ENCODE data around the gene MTREX.

The MTREX gene

GRCh38 chr5:55307383-55308253 lies at the start of gene MTREX, which contains the start of gene DHX29:
TSS of gene MTREX (plus strand) at chr5:55307989. CDS start at chr5:55308014, 25 bp downstream.
TSS of gene DHX29 (minus strand) at chr5:55307694. CDS start at chr5:55307573, 121 bp downstream.
- Mint-ChIP-seq H3K36me3 (peaks cover 7% of the 10 kb centered on the region), H3K4me3 (no peak within 1 kb of the TSS), H3K27ac (no peak within 1 kb of the TSS), H3K9me3 (no peaks in the 10 kb centered on the region), H3K27me3 (no peaks in the 10 kb centered on the region), H3K4me1 (peaks cover 15% of the 10 kb centered on the region)
- peak; percentile 84 to 91 for DNase-seq (ENCODE audit: low spot score in 2 of 2)
- ATAC-seq (ENCODE audit: low read depth): peak; percentile 88

- ATAC-seq (ENCODE audit: low read depth) (no peak), DNase-seq (ENCODE audit: low spot score in 2 of 2) (no peak)
- Mint-ChIP-seq H3K4me1 (no peaks in the 10 kb centered on the region), H3K27ac (no peak overlapping the region), H3K9me3 (no peaks in the 10 kb centered on the region), H3K36me3 (peaks cover 27% of the 10 kb centered on the region), H3K4me3 (no peak overlapping the region), H3K27me3 (no peaks in the 10 kb centered on the region)
These were observed 49.5 kb upstream of the MTREX start for GRCh38 chr5:55258339-55258738.

GRCh38 chr5:55276771-55277170 lies 31.0 kb upstream of the MTREX start:
- no peak for DNase-seq (ENCODE audit: low spot score in 2 of 2)
- Mint-ChIP-seq H3K36me3 (peaks cover 27% of the 10 kb centered on the region), H3K4me1 (no peaks in the 10 kb centered on the region), H3K4me3 (no peak overlapping the region), H3K27ac (no peak overlapping the region), H3K27me3 (no peaks in the 10 kb centered on the region), H3K9me3 (no peaks in the 10 kb centered on the region)
- ATAC-seq (ENCODE audit: low read depth): no peak

- Mint-ChIP-seq H3K27me3 (no peaks in the 10 kb centered on the region), H3K4me3 (no peak overlapping the region), H3K4me1 (no peaks in the 10 kb centered on the region), H3K36me3 (peaks cover 29% of the 10 kb centered on the region), H3K27ac (no peak overlapping the region), H3K9me3 (no peaks in the 10 kb centered on the region)
- no peak for DNase-seq (ENCODE audit: low spot score in 2 of 2)
- no peak for ATAC-seq (ENCODE audit: low read depth)
These were observed 29.0 kb upstream of the MTREX start for GRCh38 chr5:55278778-55279177.

- ATAC-seq (ENCODE audit: low read depth) (no peak), DNase-seq (ENCODE audit: low spot score in 2 of 2) (no peak)
- no peaks in the 10 kb centered on the region for H3K27me3 Mint-ChIP-seq
- H3K4me3 Mint-ChIP-seq: no peak overlapping the region
- H3K9me3 Mint-ChIP-seq: no peaks in the 10 kb centered on the region
- H3K4me1 Mint-ChIP-seq: no peaks in the 10 kb centered on the region
- peaks cover 33% of the 10 kb centered on the region for H3K36me3 Mint-ChIP-seq
- no peak overlapping the region for H3K27ac Mint-ChIP-seq
These were observed 21.3 kb upstream of the MTREX start for GRCh38 chr5:55286411-55286933.

GRCh38 chr5:55289808-55290207 lies 18.0 kb upstream of the MTREX start:
- H3K27me3 Mint-ChIP-seq: no peaks in the 10 kb centered on the region
- H3K27ac Mint-ChIP-seq: no peak overlapping the region
- peaks cover 3% of the 10 kb centered on the region for H3K4me1 Mint-ChIP-seq
- H3K9me3 Mint-ChIP-seq: no peaks in the 10 kb centered on the region
- H3K4me3 Mint-ChIP-seq: no peak overlapping the region
- peaks cover 45% of the 10 kb centered on the region for H3K36me3 Mint-ChIP-seq
- ATAC-seq (ENCODE audit: low read depth): no peak
- DNase-seq (ENCODE audit: low spot score in 2 of 2): no peak

GRCh38 chr5:55290991-55291390 lies 16.8 kb upstream of the MTREX start:
- Mint-ChIP-seq H3K27me3 (no peaks in the 10 kb centered on the region), H3K9me3 (no peaks in the 10 kb centered on the region), H3K4me1 (peaks cover 3% of the 10 kb centered on the region), H3K27ac (no peak overlapping the region), H3K4me3 (no peak overlapping the region), H3K36me3 (peaks cover 45% of the 10 kb centered on the region)
- DNase-seq (ENCODE audit: low spot score in 2 of 2) (no peak), ATAC-seq (ENCODE audit: low read depth) (no peak)

- Mint-ChIP-seq H3K27ac (no peak overlapping the region), H3K27me3 (no peaks in the 10 kb centered on the region), H3K4me1 (peaks cover 7% of the 10 kb centered on the region), H3K9me3 (no peaks in the 10 kb centered on the region), H3K4me3 (no peak overlapping the region), H3K36me3 (peaks cover 41% of the 10 kb centered on the region)
- DNase-seq (ENCODE audit: low spot score in 2 of 2) (no peak), ATAC-seq (ENCODE audit: low read depth) (no peak)
These were observed 12.9 kb upstream of the MTREX start for GRCh38 chr5:55294935-55295334.

GRCh38 chr5:55300890-55301289 lies 6.9 kb upstream of the MTREX start:
- no peak overlapping the region for H3K4me3 Mint-ChIP-seq
- no peak for ATAC-seq (ENCODE audit: low read depth)
- H3K36me3 Mint-ChIP-seq: peaks cover 8% of the 10 kb centered on the region
- H3K9me3 Mint-ChIP-seq: no peaks in the 10 kb centered on the region
- no peak overlapping the region for H3K27ac Mint-ChIP-seq
- no peak for DNase-seq (ENCODE audit: low spot score in 2 of 2)
- no peaks in the 10 kb centered on the region for H3K27me3 Mint-ChIP-seq
- H3K4me1 Mint-ChIP-seq: peaks cover 10% of the 10 kb centered on the region

GRCh38 chr5:55303238-55303690 lies 4.5 kb upstream of the MTREX start:
- Mint-ChIP-seq H3K4me1 (peaks cover 10% of the 10 kb centered on the region), H3K27me3 (no peaks in the 10 kb centered on the region), H3K27ac (peak overlapping the region; percentile 26), H3K9me3 (no peaks in the 10 kb centered on the region), H3K4me3 (no peak overlapping the region), H3K36me3 (peaks cover 4% of the 10 kb centered on the region)
- no peak for DNase-seq (ENCODE audit: low spot score in 2 of 2)
- ATAC-seq (ENCODE audit: low read depth): no peak

GRCh38 chr5:55304584-55304983 lies 3.2 kb upstream of the MTREX start:
- peaks cover 7% of the 10 kb centered on the region for H3K4me1 Mint-ChIP-seq

GRCh38 chr5:55305345-55305744 lies 2.4 kb upstream of the MTREX start:
- no peak overlapping the region for H3K4me3 Mint-ChIP-seq
- H3K36me3 Mint-ChIP-seq: peaks cover 2% of the 10 kb centered on the region
- H3K9me3 Mint-ChIP-seq: no peaks in the 10 kb centered on the region
- ATAC-seq (ENCODE audit: low read depth) (no peak), DNase-seq (ENCODE audit: low spot score in 2 of 2) (no peak)
- H3K4me1 Mint-ChIP-seq: peaks cover 6% of the 10 kb centered on the region
- no peak overlapping the region for H3K27ac Mint-ChIP-seq
- H3K27me3 Mint-ChIP-seq: no peaks in the 10 kb centered on the region

More at GRCh38 chr5:55304584-55304983, 3.2 kb upstream of the MTREX start:
- no peaks in the 10 kb centered on the region for H3K27me3 Mint-ChIP-seq
- no peak overlapping the region for H3K4me3 Mint-ChIP-seq
- no peak overlapping the region for H3K27ac Mint-ChIP-seq
- no peak for DNase-seq (ENCODE audit: low spot score in 2 of 2)
- H3K9me3 Mint-ChIP-seq: no peaks in the 10 kb centered on the region
- no peak for ATAC-seq (ENCODE audit: low read depth)
- H3K36me3 Mint-ChIP-seq: peaks cover 2% of the 10 kb centered on the region

GRCh38 chr5:55306641-55307382 lies 977 bp upstream of the MTREX start:
- no peak for DNase-seq (ENCODE audit: low spot score in 2 of 2)
- H3K27me3 Mint-ChIP-seq: no peaks in the 10 kb centered on the region
- H3K27ac Mint-ChIP-seq: no peak overlapping the region
- peaks cover 5% of the 10 kb centered on the region for H3K36me3 Mint-ChIP-seq
- H3K4me3 Mint-ChIP-seq: no peak overlapping the region
- ATAC-seq (ENCODE audit: low read depth): no peak
- H3K4me1 Mint-ChIP-seq: peaks cover 11% of the 10 kb centered on the region
- no peaks in the 10 kb centered on the region for H3K9me3 Mint-ChIP-seq

GRCh38 chr5:55308254-55308836 lies 556 bp downstream of the MTREX start:
- no peaks in the 10 kb centered on the region for H3K27me3 Mint-ChIP-seq
- no peak overlapping the region for H3K4me3 Mint-ChIP-seq
- DNase-seq (ENCODE audit: low spot score in 2 of 2): peak in 1 of 2 donors; percentile 39
- peaks cover 16% of the 10 kb centered on the region for H3K4me1 Mint-ChIP-seq
- no peaks in the 10 kb centered on the region for H3K9me3 Mint-ChIP-seq
- H3K27ac Mint-ChIP-seq: no peak overlapping the region
- ATAC-seq (ENCODE audit: low read depth): peak; percentile 27
- peaks cover 7% of the 10 kb centered on the region for H3K36me3 Mint-ChIP-seq
